CD4-positive, alpha-beta T cell treated with Interleukin-15 for 4 hours (primary cell): Measurements from ENCODE around the gene CROCC.

Experiments
- DNase-seq: peaks from one replicate; pipeline ENCODE4 v3.0.0-alpha.2; 2020; ENCODE audit warnings: low spot score

The CROCC gene

DNA sequence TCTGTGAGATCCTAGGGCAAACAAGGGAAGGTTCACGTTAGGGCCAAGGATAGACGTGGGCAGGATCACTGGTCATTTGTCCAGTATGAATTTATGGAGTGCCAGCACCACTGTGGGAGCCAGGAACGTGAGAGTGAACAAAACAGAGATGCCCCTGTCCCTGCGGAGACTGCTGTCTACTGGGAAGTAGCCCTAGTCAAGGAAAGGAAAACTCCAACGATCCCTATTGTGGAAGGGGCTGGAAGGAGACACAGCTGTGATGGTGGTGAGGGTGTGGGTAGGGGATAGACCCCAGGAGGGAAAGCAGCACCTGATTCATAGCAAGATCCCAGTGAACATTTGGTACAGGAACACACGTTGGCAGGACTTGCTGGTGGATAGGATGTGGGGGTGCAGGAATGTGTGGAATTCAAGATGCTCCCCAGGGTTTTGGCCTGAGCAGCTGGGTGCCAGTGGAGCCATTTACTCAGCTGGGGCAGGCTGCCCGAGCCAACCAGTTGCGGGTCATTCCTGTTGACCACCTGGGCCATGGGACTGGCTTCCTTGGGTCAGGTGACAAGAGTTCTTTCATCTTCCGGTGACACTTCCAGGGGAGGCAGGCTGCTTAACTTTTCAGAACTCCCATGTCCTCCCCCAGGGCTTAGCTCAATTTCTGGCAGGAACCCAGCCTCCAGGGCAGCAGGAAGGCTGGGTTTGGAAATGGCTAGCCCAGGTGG, 91.2 kb downstream of the CROCC start:
- DNase-seq, result no peak

GRCh38 chr1:17013491-17014320, 92.0 kb downstream of the CROCC start:
- no peak for DNase-seq

DNA sequence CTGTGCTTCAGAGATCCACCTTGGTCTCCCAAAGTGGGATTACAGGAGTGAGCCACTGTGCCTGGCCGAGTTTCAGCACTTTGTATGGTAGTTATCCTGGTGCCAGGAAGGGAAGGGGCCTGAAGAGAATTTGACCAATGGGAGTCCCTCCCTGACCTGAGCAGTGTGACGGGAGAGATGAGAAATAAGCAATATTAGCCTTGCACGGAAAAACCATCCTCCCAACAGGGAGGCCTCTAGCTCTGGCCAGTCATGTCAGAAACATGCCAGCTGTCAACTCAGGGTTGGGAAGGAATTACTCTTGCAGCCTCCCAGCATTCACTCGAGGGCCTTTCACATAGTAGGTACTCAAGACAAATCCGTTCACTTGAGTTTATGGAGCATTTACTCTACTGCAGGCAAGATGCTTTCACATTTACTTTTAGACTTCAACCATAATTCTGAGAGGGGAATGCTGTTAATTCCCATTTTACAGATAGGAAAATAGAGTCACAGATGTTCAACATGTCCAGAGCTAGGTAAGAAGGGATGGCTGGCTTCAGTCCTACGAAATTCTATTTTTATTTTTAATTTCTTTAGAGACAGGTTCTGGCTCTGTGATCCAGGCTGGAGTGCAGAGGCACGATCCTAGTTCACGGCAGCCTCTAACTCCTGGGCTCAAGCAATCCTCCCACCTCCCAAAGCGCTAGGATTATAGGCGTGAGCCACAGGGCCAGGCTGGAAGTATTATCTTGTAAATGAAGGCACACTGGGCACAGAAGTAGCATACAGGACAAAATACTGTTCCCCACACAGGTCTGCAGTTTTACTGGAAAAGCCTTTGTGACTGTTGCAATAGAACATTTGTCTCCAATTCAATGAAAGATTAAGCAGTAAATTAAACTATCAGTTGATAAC, 93.2 kb downstream of the CROCC start:
- no peak for DNase-seq

DNA sequence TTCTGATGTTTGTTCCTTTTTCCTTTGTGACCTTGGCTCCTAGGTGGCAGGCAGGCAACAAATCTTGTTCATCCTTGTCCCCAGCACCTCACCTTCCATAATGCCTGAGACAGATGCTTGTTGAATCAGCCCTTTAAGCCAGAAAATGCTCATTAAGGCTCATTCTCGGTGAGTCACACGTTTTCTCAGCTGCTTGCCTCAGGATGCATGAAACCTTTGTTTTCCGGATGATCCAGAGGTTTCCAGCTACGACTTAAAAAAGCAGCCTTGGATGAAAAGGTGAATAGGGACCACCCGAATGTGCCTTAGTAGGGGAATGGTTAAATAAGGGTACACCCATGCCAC, 94.6 kb downstream of the CROCC start:
- no peak for DNase-seq

- DNase-seq, result no peak
Measured at GRCh38 chr1:17017435-17017834, 95.7 kb downstream of the CROCC start.

- no peak for DNase-seq
Measured at GRCh38 chr1:17018849-17019248, 97.1 kb downstream of the CROCC start.

DNA sequence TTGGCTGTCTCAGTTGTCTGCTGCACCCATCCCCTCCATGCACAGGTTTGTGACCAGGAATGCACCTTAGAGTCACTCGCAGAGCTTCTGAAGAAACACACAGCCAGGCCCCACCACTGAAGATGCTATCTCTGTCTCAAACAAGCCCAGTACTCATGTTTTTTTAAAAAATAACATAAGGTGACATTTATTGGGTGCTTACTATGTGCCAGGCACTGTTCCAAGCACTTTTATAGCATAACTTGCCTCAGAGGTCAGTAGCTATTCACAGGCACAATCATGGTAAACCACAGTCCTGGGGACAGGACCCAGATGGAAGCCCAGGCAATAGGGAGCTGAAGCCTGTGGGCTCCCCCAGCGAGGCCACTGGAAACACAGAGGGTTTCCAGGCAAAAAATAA, 98.8 kb downstream of the CROCC start:
- DNase-seq, result no peak

DNA sequence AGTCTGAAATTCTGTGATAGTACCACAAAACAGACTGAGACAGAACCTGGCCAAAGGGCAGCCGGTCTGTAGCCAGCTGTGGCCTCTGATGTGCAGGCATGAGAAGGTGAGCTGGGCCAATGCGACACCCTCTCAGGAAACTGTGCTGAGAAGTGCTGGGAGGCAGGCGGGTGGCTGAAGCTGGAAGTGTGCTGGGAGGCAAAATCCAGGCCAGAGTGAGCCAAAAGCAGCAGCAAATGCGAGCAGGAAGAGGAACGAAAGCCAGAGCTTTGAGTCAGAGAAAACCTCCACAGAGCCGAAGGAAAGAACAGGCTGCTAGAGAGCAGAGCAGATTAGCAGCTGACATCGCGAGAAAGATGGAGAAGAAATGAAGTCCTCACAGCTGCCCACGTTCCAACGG, 100.2 kb downstream of the CROCC start:
- no peak for DNase-seq
